CD4-positive, alpha-beta T cell treated with Interleukin-4 for 1 hour (primary cell): Measurements from ENCODE around the gene IFNA8.
"Not testable (repeated sequence)": the region's sequence is repeated elsewhere in the genome, so short reads cannot be mapped to it uniquely, and the experiment has no call there.

Source experiments
- DNase-seq, 2 donors: peaks; one replicate each; pipeline ENCODE4 v3.0.0-alpha.2; 2020 to 2022

The IFNA8 gene

DNA sequence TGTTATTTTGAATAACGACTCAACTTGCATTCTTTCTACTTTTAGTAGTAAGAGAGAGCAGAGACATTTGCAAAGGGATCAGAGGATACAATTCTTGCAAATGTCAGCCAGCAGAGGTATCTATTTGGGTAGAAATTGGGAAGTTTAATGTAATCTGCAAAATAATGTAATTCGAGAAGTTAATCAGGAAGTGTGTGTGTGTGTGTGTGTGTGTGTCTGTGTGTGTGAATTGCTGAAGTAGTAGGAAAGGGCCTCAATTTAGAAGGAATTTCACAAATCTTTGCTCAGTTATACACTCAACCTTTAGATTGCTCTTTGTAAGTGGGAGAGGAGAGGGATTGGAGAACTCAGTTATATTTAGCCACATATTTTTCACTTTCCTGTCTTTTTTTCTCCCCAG lies 20.3 kb downstream of the IFNA8 start:
- DNase-seq: no peak

DNA sequence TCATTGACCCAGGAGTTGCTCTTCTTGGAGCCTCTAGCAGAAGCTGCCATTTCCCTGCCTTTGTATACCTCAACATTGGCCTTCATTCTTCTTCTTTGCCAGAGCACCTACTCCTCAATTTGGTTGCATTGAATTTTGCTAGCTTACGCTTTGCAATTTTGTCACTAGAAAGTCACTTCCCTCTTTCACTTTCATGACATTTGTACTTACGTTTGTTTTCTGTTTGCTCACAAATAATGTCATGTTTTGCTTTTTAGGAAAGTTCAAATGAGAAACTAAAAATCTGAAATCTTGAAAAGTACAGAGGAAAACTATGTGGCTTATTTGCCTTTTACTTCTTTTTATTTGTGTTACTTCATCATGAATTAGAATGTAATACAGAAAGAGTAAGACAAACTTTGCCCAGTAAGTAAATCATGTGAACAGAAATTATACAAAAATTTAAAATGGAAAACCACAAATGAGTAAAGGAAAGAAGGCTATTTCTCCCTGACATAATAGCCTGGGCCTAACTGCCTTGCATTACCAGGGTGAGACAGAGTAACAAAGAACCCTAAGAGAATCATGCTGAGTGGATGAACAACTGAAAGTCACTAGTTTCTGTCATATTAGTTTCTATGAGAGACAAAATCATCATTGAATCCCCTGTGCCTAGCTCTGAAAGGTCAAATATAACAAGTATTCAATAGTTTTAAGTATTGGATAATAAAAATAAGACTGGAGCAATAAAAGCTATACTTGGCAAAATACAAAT lies 23.9 kb downstream of the IFNA8 start:
- no peak for DNase-seq

DNA sequence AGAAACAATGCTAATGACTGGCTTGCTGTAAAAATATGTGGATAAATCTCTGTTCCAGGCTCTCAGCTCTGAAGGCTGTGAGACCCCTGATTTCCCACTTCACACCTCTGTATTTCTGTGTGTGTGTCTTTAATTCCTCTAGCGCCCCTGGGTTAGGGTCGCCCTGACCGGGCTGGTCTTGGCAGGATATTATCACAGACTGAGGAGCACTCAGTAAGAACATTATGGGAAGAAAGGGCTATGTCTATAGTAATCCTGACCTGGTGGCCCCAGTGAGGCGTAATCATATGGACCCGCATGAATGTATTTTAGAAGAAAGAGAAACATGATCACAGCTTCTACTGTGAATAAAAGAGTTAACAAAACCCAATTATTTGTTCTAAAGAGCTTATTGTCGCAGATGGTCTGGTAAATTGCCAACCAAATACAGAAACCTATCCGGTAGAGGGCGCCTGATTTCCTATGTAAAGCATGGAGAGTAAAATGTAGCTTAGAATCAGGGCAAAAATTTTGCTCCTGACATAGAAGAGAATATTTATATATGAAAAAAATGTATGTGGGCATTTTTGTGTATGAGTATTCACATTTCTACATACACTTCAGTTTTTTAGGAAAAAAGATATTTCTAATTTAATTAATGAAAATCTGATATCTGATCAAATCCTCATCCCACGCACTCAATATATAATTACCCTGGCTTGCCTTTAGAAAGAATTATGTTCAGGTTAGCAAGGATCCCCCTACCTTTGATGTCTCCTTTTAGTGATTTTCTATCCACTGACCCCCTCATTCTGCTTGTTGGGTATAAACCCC lies 25.5 kb downstream of the IFNA8 start:
- peak in 1 of 2 donors; percentile 57 for DNase-seq

DNA sequence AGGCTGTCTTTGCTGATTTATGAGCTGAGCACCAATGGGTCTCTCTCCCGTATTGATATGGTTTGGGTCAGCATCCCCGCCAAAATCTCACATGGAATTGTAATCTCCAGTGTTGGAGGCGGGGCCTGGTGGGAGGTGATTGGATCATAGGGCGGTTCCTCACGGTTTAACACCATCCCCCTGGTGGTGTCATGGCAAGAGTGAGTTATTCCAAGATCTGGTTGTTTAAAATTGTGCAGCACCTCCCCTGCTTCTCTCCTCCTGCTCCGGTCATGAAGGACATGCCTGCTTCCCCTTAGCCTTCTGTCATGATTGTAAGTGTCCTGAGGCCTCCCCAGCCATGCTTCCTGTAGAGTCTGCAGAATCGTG lies 26.1 kb downstream of the IFNA8 start:
- DNase-seq: not testable (repeated sequence)

DNA sequence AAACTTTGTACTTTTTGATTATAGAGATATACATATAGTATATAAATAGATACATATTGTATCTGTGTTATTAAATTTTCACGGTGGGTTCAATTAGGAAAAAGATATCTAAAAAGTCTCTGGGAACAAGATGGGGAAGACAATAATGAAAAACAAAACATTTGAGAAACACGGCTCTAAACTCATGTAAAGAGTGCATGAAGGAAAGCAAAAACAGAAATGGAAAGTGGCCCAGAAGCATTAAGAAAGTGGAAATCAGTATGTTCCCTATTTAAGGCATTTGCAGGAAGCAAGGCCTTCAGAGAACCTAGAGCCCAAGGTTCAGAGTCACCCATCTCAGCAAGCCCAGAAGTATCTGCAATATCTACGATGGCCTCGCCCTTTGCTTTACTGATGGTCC lies 31.2 kb downstream of the IFNA8 start, which contains the start of gene IFNA1:
IFNA1 (plus strand) TSS at position 301 of the 400 bp plus-strand sequence; CDS start at position 370, 69 bp downstream.
- no peak for DNase-seq

DNA sequence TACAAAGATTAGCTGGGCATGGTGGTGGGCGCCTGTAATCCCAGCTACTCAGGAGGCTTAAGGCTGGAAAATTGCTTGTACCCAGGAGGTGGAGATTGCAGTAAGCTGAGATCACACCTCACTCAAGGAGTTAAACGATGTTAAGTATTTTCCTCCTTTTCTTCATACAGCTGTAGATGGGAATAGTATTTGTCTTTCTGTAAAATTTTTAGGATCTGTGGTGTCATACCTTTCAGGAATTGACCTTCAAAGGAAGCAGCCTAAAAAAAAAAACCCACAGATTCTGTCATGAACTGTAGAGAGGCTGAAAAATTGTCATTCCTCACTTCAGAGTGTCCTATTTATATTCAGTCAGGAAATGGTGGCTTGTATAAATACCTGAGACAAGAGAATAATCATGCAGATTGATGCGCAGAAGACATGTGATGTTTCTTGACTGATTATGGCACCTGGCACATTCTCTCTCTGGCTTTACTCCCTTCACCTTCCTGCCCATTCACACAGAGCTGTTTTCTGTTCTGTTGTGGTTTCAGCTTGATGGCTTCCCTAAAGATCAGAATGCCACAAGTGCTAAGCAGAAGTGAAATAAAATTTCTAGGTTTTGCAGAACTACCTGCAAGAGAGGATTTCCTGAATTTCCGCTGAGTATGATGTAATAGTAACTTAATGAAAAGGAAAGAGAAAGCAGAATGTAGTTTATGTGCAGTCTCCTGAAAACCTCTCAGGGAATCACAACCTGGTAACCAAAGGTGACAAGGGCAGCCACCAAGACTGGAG lies 35.1 kb downstream of the IFNA8 start:
- DNase-seq: peak; percentile 43 to 73

DNA sequence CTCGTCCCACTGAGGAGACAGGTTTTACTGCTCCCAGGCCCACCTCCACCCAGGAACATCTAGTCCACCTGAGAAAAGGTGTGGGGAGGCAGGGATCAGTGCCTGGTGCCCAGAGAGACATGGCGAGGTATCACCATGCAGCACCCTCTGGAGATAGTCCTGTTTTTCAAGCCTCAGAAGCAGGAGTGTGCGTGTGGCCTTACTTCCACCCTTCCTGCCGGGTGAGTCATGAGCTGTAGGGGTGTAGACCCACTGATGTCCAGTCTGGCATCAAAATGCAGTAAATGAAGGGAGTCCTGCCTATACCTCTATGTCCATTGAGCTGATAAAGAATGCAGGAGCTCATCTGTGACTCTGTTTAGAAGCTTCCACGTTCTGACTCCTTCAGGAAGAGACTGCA lies 40.4 kb downstream of the IFNA8 start:
- DNase-seq: not testable (repeated sequence)

DNA sequence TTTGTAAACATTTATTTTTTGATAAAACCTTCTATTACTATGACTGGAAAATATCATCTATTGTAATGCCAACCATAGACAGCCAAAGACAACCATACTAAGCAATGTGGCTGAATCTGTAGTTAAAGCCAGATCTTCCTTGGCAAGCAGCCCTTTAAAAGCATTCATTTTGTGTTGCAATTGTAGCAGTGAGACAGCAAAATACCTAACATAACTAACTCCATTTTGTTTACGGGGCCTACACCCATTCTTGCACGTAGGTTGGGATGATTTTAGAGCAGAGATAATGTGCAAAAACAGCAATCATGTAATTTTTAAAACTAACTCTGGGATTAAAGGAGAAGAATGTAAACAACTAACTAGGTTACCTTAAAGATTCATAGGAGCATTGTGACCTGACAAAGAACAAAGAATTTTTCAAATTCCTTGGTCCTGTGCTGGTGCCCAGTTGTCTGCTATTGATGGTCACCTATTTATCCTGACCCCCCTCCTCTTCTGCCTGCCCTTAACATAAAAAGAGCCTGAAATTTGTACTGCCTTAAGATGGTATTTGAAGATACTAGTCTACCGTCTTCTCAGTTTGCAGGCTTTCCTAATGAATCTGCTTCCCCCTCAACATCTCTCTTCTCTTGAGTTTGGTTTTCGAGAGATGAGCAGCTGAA lies 41.9 kb downstream of the IFNA8 start:
- DNase-seq: no peak

DNA sequence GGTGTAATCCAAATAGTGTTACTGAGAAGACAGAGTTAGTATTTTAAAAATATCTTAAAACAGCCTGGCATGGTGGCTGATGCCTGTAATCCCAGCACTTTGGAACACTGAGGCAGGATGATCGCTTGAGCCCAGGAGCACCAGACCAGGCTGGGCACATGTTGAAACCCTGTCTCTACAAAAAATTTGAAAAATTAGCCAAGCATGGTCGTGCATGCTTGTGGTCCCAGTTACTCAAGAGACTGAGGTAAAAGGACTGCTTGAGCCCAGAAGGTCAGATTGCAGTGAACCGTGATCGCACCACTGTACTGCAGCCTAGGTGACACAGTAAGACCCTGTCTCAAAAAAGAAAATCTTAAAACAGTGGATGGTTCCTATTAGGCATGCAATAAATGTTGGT lies 43.8 kb downstream of the IFNA8 start:
- no peak for DNase-seq

DNA sequence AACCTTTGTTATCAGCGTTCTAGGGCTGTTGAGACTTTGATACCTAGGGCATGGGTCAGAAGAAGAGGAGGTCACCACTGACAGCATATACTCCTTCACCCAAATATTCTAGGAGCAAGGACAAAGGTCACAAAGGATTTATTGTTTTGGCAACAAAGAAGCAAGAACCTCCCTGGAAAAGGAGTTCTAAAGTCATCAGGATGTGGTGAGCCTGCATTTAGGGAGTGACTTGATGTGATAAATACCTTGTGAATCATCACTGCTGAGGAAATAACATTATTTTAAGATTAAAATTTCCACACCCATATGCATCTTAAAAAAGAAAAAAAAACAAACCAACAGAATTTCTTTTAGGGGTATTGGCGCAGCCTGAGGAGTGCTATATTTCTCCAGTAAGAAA lies 45.2 kb downstream of the IFNA8 start:
- DNase-seq: no peak

DNA sequence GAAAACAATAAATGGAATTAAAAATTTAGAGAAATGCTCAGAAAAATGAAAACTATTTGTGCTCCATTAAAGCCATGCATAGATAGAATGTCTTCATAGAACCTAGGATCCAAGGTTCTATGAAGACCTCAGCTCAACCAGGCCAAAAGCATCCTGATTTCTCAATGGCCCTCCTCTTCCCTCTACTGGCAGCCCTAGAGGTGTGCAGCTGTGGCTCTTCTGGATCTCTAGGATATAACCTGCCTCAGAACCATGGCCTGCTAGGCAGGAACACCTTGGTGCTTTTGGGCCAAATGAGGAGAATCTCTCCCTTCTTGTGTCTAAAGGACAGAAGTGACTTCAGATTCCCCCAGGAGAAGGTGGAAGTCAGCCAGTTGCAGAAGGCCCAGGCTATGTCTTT lies 46.4 kb downstream of the IFNA8 start:
- DNase-seq: peak; percentile 36 to 49
